Stimulated activated CD4-positive, alpha-beta T cell treated with anti-CD3 and anti-CD28 coated beads, Interleukin-15, amount 100 ng/mL, for 48 hours (primary cell): ENCODE data around the gene SLC9A3.

Experiments used
- DNase-seq, 2 donors: peaks; one replicate each; pipeline ENCODE4 v3.0.0-alpha.2; 2020; ENCODE audit warnings: low read depth in 2 of 2

The SLC9A3 gene

DNA sequence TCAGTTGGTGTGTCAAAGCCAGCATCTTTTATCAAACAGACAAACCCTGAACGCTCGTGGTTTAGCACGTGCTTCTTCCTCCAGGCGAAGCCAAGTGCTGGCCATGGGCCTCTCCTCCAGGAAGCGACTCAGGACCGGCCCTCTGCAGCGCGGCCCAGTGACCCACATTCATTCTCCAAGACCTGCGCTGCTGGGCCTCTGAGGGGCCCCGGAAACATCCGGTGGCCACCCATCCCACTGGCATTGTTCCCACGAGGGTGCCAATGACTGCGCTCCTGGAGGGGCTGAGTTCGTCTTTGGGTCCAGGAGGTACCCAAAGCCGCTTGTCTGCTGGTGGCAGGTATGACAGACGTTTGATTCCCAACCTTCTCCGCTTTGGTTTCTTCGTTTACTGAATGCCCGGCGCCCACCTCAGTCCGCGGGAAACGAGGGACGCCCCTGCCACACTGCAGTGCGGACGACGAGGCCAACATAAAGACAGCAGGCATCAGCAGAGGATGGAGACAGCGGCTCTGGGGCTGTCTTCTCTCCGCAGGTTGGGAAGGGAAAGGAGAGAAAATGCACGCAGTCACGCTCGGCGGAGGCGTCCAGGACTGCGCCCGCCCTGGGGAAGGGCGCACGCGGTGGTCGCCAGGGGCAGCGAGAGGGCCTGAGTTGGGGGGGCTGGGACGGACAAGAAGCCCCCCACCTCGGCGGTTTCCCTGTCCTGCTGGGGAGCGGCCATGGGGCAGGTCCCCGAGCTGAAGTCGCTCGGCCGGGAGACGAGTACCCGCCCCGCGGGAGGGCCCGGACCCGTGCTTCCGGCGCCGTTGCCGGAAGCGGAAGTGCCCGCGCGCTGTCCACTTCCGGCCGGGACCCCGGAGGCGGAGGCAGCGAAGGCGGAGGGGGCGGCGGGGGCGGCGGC, 81.7 kb downstream of the SLC9A3 start, which contains the start of gene EXOC3:
Gene EXOC3, plus strand, starts transcription at position 842 of the 904 bp plus-strand sequence. CDS start 3,030 bp downstream, outside the sequence.
- peak; percentile 40 to 68 for DNase-seq

DNA sequence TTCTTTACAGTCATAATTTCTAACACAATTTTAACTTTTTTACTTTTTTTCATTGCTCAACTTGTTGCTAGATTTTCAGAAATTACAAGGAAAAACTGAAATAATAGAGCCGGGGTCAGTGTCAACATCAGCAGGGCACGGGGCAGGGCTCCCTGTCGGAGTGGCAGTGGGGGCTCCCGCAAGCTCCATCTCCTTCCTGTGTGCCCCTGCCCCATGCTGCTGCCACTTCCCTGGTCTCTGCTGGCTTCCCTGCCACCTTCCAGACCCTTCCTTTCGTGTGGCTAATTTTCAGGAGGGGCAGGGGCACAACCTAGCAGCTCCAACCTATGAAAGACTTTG, 82.3 kb downstream of the SLC9A3 start:
- no peak for DNase-seq

DNA sequence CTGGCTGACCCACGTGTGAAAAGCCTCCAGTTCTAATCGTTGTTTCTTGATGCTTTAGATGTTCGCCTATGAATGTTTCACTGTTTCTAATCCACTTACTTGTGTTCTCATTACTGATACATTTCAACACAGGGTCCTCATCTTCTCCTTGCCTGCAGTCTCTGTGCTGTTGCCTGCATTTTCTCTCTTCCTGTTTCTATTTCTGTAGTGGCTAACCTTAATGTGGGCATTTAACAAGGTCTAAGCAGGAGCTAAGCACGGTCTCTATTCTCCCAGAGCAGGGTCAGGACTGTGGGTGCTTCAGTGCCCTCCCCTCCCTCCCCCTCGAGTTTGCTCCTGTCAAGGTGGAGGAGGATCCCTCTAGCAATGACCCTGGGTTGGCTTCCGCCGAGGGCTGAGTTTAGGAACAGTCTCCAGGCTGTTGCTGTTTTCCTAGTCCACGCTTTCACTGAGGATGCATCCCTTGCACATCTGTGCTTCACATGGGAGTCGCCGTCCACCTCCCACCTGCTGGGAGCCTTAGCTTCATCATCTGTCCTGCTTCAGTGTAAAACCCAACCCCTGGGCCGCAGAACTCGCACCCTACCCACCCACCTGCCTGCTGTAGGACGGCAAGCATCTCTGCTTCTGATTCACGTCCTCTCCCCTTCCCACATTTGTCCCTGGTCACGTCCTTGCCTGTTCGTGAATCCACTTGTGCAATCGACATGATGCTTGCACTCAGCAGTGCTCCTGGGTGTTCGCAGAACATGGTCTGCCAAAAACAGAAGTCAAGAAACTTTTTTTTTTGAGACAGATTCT, 83.6 kb downstream of the SLC9A3 start:
- no peak for DNase-seq

DNA sequence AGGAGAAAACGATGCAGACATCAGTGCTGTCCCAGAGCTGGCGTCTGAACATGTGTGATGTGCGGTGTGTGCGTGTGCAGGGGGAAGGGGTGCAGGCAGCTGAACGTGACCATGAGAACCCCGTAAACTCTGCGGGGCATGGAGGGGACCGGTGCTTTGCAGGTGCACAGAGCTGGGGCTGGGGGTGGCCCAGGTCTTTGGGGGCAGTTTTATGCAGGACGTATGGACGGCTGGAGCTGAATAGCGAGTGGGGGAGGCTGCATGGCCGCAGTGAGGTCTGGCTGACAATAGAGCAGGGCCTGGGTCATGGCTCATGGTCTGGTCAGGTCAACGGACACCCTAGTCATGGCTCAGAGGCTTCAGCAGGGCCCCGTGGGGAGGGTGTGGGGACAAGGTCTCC, 84.6 kb downstream of the SLC9A3 start:
- no peak for DNase-seq

DNA sequence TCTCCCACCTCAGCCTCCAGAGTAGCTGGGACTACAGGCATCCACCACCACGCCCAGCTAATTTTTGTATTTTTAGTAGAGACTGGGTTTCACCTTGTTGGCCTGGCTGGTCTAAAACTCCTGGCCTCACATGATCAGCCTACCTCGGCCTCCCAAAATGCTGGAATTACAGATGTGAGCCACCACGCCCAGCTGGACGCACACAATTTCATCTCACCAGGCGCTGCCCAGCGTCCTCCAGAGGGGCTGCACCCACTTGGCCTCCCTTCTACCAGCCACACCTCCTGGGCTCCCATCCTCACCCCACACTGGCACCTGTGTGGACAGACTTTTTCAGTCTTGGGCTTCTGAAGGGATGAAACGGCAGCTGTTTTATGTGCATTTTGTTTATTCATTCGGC, 85.1 kb downstream of the SLC9A3 start:
- DNase-seq: no peak

DNA sequence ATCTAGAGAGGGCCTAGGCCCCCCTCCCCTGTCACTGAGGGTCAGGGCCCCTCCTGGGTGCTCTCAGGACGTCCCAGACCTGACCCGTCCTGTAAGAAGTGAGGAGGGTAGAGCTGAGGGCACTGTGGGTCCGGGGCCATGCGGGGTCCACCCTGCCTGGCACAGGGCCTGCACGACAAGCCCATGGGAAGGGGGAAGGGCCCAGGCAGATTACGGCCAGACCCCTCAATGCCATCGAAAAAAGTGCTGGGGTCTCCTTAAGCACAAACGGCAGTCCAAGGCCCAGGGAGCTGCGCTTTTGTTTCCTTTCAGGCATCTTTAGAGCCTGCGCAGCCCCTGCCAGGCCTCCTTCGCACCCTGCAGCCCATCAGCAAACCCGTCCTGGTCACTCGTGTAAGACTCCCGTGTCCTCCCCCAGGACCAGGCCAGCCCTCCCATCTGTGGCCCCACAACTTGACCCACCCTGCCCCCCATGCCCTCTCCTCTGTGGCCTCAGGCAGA, 85.7 kb downstream of the SLC9A3 start:
- DNase-seq: no peak

DNA sequence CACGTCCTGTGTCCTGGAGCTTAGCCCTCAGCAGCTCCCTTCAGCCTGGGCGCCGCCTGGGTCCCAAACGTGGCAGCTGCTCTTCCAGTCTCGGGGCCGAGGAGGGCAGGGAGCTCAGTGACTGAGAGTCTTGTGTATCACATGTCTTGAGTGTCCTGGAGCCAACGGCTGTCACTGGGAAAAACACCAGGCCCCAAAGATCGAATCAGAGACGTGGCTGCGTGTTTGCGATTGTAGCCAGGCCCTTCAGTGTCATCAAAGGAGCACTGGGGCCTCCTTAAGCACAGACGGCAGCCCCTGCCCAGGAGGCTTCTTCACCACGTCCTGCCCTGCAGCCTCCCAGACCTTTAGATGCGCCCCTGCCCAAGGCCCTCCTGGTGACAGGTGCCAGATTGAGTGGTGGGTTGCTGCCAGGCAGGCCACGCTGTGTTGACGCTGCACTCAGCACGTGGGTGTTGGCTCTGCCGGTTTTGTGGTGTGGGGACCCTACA, 86.9 kb downstream of the SLC9A3 start:
- DNase-seq: no peak

DNA sequence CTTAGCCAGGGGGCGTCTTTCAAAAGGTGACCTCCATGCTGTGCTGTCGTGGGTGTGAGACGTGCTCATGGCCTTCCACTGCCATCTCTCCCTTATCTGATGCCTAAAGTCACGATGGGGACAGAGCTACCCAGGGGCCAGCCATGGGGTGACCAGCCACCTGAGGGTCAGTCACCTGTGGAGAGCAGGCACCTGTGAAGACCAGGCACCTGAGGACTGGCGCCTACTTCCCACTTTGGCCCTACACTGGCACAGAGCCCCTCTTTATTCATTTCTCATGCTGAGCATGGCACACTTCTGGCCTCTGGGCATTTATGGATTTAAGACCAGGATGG, 87.6 kb downstream of the SLC9A3 start:
- DNase-seq: no peak

DNA sequence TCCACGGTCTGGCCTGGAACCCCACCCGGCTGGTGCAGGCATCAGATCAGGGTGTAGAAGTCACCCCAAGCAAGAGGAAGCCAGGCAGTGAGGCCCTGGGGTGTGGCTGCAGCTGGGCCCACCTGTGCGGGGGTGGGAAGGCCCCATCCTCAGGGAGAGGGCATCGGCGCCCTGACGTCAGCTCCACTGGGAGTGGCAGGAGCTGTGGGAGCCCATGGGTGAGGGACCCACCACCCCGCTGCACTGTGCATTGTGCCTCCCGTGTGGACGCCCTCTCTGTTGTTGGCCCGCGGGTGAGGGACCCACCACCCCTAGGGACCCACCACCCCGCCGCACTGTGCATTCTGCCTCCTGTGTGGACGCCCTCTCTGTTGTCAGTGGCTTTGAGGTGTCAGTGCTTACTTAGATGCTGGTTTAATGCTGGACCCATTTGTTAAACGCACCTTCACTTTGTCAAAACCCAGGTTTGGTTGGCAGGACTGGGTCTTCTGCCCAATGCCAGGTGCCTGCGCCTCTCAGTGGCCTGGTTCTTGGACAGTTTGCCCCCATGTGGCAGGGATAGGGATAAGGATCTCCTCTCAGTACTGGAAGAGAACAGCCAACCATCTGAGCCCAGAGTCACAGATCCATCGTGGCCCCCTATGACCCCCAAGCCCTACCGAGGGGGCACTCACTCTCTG, 88.1 kb downstream of the SLC9A3 start:
- DNase-seq: no peak

DNA sequence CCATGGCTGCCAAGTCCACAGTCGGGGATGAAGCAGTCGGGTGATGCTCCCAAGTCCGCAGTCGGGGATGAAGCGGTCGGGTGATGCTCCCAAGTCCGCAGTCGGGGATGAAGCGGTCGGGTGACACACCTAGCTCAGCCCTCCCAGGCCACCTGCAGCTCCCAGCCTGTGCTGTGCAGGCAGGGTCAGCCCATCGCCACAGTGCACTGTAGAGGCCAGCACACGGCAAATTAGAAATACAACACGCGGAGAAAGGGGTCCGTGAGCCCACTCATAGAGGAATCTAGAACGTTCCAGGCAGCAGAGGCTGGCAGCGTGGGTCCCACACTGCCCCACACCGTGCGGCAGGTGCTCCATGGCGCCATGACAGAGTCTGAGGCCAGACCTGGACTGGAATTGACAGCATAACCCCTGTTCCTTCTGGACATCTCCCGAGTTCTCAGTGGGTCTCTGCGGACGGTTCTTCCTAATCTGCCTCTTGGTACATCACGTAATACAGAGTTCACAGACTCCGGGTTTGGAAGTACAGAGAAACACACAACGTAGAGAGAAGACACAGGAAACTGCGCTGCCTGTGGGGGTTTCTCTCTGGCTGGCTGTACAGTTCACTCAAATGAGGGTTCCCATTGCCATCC, 89.0 kb downstream of the SLC9A3 start:
- no peak for DNase-seq

DNA sequence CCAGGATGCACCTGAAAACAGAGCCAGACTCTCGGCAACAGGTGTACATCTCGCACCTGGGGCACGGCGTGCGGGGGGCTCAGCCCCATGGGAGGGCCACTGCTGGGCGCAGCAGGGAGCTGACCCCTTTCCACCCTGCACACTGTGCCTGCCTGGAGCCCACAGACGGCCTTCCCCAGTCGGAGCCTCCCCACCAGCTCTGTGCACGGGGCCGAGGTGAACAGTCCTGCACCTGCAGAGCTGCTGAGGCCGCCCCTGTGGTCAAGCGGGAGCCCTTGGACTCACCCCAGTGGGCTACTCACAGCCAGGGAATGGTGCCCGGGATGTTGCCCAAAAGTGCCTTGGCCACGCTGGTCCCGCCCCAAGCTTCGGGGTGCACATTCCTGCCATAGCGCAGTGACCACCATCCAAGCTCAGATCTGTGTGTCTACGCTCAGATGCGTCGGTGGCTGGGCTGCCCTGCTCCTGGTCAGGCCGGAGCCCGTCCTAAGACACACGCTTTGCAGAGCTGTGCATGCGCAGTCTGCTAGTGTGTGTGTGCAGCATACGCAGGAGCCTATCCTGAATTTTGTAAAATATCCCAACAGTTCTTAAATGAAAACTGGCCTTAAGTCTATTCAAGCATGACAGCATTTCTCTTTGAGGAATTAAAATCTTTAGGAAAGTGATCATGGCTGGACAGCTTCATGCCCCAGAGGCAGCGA, 89.7 kb downstream of the SLC9A3 start:
- DNase-seq: no peak

DNA sequence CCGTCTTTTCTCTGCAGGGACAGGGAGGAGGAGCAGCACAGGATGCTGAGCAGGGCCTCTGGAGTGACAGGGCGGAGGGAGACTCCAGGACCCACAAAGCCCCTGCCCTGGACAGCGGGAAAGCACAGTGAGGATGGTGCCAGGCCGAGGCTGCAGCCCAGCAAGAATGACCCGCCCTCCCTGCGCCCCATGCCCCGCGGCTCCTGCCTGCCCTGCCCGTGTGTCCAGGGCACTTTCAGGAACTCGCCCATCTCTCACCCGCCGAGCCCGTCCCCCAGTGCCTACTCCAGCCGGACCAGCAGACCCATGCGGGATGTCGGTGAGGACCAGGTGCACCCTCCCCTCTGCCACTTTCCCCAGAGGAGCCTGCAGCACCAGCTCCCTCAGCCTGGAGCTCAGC, 90.4 kb downstream of the SLC9A3 start:
- no peak for DNase-seq

DNA sequence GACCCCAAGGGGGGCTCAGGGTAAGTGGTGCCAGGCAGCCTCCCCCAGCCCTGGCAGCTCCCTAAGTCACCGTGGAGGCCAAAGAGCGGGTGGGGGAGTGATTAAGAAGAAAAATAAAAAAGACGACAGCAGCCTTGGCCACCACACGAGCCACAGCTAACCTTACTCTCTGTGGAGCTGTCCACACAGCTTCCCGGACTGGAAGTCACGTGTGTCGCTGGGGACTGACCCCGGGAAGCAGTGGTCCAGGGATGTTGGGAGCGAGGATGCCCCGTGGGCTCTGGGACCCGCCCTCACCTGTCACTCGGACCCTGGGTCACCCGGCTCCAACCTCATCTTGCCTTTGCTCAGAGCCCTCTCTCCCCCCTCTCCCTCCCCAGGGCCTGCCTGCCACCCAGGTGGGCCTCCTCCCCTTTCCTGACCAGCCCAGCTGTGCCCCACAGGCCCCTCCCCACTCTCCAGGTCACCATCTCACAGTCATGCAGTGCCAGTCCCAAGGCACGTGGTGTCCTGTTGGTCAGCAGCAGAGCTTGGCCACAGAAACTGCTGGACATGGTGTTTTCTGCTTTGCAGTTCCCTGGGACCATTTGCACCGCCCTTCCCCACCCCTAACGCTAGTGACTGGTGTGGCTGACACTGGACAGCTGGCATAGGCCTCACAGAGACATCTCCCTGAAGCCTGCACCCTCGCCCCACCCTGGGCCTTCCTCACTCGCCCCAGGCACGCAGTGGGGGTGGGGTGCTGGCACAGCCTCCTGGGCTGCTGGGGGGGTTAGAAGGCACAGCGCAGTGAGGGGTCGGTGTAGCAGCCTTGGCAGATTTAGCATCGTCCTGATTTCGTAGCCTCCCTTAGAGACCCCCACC, 91.1 kb downstream of the SLC9A3 start:
- no peak for DNase-seq

DNA sequence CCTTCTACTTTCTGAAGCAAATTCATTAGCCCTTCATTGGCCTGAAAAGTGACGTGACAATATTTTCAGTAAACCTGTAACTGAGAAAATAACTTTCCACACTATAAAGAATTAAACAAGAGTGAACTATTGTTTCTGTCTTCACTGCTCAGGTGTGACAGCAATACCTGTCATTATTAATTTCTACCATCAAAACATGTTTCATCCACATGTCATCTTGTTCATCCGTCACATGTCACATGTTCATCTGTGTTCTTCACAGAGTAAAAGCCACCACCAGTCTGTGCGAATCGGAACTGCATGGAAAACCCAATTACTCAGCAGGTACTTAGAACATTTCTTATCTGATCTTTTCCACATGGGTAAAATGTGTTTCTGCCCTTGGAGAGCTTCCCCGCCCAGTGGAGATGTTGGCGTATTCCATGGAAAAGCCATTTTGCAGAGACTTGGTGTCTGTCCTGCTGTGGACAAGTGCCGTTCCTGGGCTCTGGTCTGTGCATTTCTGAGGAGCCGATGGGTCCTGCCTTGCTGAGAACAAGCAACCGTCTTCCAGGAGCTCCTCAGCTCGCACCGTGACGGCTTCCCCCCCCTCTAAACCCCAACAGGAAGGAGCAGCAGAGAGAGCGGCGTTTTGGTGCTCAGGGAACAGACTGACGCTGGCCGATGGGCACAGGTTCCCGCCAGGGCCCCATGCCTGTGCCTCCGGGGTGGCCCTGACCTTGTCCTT, 91.9 kb downstream of the SLC9A3 start:
- DNase-seq: no peak

DNA sequence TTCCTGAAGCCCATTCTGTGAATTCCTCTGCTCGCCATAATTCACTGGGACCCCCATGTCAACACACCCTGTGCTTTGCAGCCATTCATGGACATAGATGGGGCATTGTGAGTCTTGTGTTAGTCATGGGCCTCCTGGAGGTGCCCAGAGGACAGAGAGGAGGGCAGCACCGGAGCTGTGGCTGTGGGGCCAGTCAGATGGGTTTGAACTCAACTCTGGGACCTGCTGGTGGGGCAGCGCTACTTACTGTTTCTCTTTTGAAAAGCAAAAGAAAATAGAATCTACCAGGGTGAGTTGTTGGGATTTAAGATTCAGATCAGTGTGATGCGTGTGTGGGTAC, 92.6 kb downstream of the SLC9A3 start:
- no peak for DNase-seq

DNA sequence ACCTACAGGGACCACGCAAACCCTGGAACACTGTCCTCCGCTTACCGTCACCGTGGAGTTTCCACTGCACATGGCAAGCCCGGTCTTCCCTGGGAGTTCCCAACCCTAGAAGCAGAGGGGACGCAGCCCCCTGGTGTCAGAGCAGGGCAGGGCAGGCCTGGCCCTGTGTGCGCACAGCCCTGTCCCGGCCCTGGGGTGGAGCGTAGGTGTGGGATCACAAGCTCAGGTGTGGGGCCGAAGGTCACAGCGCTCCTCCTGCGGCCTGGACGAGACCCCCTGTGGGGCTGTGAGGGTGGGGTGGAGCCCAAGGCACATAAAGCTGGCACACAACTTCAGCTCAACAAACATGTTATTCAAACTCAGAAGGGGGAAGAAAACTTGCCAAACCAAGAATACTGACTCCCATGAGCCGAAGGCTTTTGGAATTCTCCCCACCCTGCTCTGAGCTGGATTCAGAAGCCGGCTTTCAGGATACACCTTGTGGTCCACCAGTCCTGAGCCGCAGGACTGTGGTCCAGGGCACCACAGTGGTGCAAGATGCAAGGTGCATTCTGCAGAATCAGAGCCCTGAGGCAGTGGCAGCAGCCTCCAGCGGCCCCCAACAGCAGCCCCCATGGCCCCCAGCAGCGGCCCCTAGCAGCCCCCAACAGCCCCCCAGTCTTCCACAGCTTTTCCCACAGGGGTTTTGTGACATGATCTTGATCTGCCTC, 93.1 kb downstream of the SLC9A3 start:
- no peak for DNase-seq

DNA sequence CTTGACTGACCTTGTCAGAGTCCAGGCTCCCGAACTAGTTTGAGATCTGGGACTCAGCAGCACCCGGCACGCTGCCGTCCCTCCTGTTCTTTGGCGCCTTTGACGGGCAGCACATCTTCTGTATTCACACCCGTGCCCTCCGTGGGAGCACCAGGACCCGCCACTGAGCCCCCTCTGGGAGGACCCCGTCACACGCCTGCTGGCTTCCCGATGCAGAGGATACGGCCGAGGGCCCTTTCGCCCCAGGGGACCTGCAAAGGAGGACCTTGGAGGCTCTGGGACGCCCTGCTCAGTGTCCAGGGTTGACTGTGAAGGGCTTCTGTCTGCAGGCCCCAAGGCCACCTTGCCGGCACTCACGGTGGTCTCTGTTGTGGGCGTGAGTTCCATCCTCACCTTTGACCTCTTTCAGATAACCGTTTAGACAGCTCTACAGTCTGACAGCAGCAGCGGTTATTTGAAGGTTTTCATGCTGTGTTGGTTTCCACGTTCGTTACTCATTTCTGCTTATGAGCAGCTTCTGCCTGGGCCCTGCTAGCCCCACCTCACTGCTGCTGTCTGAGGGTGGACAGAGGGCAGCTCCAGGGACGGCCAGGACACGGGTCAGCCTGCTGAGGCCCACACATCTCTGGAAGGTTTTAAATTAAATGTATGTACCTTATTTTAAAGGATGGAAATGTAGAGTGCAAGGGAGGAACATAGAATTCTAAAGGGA, 93.9 kb downstream of the SLC9A3 start:
- DNase-seq: no peak
